ENCODE measurements around the gene PLA2G3. TPM values are rescaled to one million over a fixed set of nuclear protein-coding genes. Genes with fewer than 3 reads are reported as not detected.

Gene PLA2G3
- total and polyA plus RNA-seq, 2 of the 13 experiments (the other 11 are each of a cell fraction or from before 2014, with no cell fraction given): 0.12 to 0.42 TPM

DNA sequence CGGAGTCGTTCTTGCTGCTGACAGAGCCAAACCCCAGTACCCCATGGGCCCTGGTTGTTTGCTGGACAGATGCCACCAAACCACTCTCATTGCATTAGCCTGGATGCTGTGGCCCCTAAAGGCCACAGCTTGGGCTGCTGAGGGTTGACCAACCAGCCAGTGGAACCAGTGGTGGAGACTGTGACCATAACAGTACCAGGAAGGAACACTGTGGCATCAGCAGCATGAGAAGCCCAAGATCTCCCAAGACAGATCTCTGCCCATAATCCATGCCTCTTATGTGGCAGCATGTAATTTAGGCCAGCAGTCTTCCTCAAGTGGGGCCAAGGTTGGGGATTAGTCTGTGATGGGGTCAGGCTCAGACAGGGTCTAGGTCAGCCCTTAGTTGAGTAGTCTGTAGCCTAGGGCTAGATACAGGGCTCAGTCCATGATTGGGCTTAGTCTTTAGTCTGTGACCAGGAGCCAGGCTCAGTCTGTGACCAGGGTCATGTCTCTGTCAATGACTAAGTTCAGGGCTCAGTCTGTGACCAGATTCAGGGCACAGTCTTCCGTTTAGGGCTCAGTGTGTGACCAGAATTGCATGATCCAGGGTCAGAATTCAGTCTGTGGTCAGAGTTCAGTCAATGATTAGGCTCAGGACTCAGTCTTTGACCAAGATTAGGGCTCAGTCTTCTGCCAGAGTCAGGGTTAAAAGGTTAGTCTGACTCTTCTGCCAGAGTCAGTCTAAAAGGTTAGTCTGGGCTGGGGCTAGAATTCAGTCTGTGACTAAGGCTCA lies 22.1 kb downstream of the PLA2G3 start:
- no peaks in the 10 kb centered on the region for H3K9me3 ChIP-seq (ENCODE audit: low read length)
- DNase-seq (ENCODE audit: low spot score) (no peak), FAIRE-seq (no peak), ATAC-seq (peak; percentile 19; the same call in 2 of the 3 replicates)
- H3K27ac ChIP-seq (ENCODE audit: extremely low read length, insufficient read depth, low read length): no peak overlapping the region
- ChIA-PET CTCF (ENCODE audit: low intra/inter-chr PET ratio, low total read pairs) (no interaction called here), POLR2A (interaction anchor here (1.0 to 1.2 kb wide), 3 partner anchors 11 to 149 kb away, joined by 3 to 6 read pairs (median 3); partner anchors contain the start of genes MORC2, SELENOM, SMTN and TUG1)
- H3K4me2 ChIP-seq (ENCODE audit: low read depth, low read length): no peak overlapping the region
- H3K27me3 ChIP-seq (ENCODE audit: control insufficient read depth in 1 of 2, insufficient read depth in 2 of 2, low read length in 2 of 2): peaks cover 0 to 7% of the 10 kb centered on the region in 2 experiments; a peak in 3 of 5 replicates
- H3K79me2 ChIP-seq (ENCODE audit: insufficient read depth, low read length): no peaks in the 10 kb centered on the region
- no peaks in the 10 kb centered on the region for H4K20me1 ChIP-seq (ENCODE audit: insufficient read depth, low read length)
- in situ Hi-C loops (cut with HindIII; ENCODE audit: extremely low pct_ligation_motif_present, low pct_unique_long_range_greater_than_20kb): no loop called here
- 59% methylated on average over 3 of the region's 3 CpGs for WGBS (ENCODE audit: low lambda C conversion rate)
- H3K4me1 ChIP-seq (ENCODE audit: insufficient read depth, low read length): peaks cover 30% of the 10 kb centered on the region
- no peak overlapping the region for H3K9ac ChIP-seq (ENCODE audit: insufficient read depth, low read depth, low read length)
- BruUV-seq (replicated peaks): no TSS peak
- H2AFZ ChIP-seq (ENCODE audit: low read length): no peak overlapping the region
- no peaks in the 10 kb centered on the region for H3K36me3 ChIP-seq (replicated peaks in 1 of 2; ENCODE audit: control insufficient read depth in 1 of 2, insufficient read depth in 2 of 2, low read length in 2 of 2)
- no peak overlapping the region for H3K4me3 ChIP-seq (replicated peaks in 1 of 3; ENCODE audit: insufficient read depth in 1 of 3, low read depth in 2 of 3, low read length in 3 of 3)
- intact Hi-C loops (cut with micrococcal nuclease; ENCODE audit: unreplicated experiment): no loop called here
- TF ChIP-seq, protein P1, sequence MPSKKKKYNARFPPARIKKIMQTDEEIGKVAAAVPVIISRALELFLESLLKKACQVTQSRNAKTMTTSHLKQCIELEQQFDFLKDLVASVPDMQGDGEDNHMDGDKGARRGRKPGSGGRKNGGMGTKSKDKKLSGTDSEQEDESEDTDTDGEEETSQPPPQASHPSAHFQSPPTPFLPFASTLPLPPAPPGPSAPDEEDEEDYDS (CRISPR knock-in tag; IDR thresholded peaks at IDR 0.05): no peak
- TF ChIP-seq MAFK (conservative IDR thresholded peaks at IDR 0.05 in 1 of 2, IDR thresholded peaks at IDR 0.05 in 1 of 2; ENCODE audit: low read length in 2 of 2): 0 out of 4 replicates have a peak, but pooled peaks of 1 of the 2 experiments have one; percentile 9
- TF ChIP-seq, protein P2, sequence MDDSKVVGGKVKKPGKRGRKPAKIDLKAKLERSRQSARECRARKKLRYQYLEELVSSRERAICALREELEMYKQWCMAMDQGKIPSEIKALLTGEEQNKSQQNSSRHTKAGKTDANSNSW (CRISPR knock-in tag; IDR thresholded peaks at IDR 0.05; ENCODE audit: borderline replicate concordance): no peak
- TF ChIP-seq, protein P3, sequence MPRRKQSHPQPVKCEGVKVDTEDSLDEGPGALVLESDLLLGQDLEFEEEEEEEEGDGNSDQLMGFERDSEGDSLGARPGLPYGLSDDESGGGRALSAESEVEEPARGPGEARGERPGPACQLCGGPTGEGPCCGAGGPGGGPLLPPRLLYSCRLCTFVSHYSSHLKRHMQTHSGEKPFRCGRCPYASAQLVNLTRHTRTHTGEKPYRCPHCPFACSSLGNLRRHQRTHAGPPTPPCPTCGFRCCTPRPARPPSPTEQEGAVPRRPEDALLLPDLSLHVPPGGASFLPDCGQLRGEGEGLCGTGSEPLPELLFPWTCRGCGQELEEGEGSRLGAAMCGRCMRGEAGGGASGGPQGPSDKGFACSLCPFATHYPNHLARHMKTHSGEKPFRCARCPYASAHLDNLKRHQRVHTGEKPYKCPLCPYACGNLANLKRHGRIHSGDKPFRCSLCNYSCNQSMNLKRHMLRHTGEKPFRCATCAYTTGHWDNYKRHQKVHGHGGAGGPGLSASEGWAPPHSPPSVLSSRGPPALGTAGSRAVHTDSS (CRISPR knock-in tag; conservative IDR thresholded peaks at IDR 0.05): no peak
- peak; percentile 77; the same call in 1 of the 2 replicates for TF ChIP-seq ZSCAN21 (CRISPR knock-in tag; IDR thresholded peaks at IDR 0.05; ENCODE audit: borderline replicate concordance)
- TF ChIP-seq, protein P4, sequence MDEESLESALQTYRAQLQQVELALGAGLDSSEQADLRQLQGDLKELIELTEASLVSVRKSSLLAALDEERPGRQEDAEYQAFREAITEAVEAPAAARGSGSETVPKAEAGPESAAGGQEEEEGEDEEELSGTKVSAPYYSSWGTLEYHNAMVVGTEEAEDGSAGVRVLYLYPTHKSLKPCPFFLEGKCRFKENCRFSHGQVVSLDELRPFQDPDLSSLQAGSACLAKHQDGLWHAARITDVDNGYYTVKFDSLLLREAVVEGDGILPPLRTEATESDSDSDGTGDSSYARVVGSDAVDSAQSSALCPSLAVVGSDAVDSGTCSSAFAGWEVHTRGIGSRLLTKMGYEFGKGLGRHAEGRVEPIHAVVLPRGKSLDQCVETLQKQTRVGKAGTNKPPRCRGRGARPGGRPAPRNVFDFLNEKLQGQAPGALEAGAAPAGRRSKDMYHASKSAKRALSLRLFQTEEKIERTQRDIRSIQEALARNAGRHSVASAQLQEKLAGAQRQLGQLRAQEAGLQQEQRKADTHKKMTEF (CRISPR knock-in tag; IDR thresholded peaks at IDR 0.05): no peak
- no peak for TF ChIP-seq TAF15 (IDR thresholded peaks at IDR 0.05; ENCODE audit: low read depth, low read length, poor library complexity, severe bottlenecking)
- TF ChIP-seq CBX2 (IDR thresholded peaks at IDR 0.05; ENCODE audit: low read depth, low read length): no peak
- TF ChIP-seq CBX2 (CRISPR knock-in tag; IDR thresholded peaks at IDR 0.05; ENCODE audit: low read depth): no peak
- TF ChIP-seq, protein P5, sequence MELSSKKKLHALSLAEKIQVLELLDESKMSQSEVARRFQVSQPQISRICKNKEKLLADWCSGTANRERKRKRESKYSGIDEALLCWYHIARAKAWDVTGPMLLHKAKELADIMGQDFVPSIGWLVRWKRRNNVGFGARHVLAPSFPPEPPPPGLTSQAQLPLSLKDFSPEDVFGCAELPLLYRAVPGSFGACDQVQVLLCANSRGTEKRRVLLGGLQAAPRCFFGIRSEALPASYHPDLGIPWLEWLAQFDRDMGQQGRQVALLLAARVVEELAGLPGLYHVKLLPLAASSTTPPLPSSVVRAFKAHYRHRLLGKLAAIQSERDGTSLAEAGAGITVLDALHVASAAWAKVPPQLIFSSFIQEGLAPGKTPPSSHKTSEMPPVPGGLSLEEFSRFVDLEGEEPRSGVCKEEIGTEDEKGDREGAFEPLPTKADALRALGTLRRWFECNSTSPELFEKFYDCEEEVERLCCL (CRISPR knock-in tag; IDR thresholded peaks at IDR 0.05; ENCODE audit: borderline replicate concordance): no peak
- TF ChIP-seq, protein P6, sequence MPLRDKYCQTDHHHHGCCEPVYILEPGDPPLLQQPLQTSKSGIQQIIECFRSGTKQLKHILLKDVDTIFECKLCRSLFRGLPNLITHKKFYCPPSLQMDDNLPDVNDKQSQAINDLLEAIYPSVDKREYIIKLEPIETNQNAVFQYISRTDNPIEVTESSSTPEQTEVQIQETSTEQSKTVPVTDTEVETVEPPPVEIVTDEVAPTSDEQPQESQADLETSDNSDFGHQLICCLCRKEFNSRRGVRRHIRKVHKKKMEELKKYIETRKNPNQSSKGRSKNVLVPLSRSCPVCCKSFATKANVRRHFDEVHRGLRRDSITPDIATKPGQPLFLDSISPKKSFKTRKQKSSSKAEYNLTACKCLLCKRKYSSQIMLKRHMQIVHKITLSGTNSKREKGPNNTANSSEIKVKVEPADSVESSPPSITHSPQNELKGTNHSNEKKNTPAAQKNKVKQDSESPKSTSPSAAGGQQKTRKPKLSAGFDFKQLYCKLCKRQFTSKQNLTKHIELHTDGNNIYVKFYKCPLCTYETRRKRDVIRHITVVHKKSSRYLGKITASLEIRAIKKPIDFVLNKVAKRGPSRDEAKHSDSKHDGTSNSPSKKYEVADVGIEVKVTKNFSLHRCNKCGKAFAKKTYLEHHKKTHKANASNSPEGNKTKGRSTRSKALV (CRISPR knock-in tag; IDR thresholded peaks at IDR 0.05): no peak
- no peak for TF ChIP-seq ZNF101 (CRISPR knock-in tag; IDR thresholded peaks at IDR 0.05; ENCODE audit: borderline replicate concordance, low read depth)
- TF ChIP-seq AHR (CRISPR knock-in tag; IDR thresholded peaks at IDR 0.05): no peak
- TF ChIP-seq ZNF430 (CRISPR knock-in tag; IDR thresholded peaks at IDR 0.05): no peak
- TF ChIP-seq RFX1 (IDR thresholded peaks at IDR 0.05): no peak
